CD4-positive, alpha-beta T cell treated with Interleukin-4 for 4 hours (primary cell): ENCODE data around the gene MSMB.
A peak's percentile ranks its signal among the peaks of the same experiment; 100 is the strongest.

ENCODE experiments used
- DNase-seq: peaks from one replicate; pipeline ENCODE4 v3.0.0-alpha.2; 2020

The MSMB gene

GRCh38 chr10:46031648-46032532, 14.2 kb downstream of the MSMB start:
- DNase-seq = no peak

- DNase-seq = peak; percentile 97
Observed at GRCh38 chr10:46030091-46030937, 15.8 kb downstream of the MSMB start, which contains the start of gene NCOA4. NCOA4 (minus strand) TSS chr10:46030623; CDS start chr10:46016680, 13,943 bp downstream.

GRCh38 chr10:46029461-46030030, 16.5 kb downstream of the MSMB start:
- no peak for DNase-seq

- peak; percentile 75 for DNase-seq
Observed at GRCh38 chr10:46028584-46029460, 17.2 kb downstream of the MSMB start.

GRCh38 chr10:46026106-46026505, 20.0 kb downstream of the MSMB start:
- no peak for DNase-seq

GRCh38 chr10:46025406-46025805, 20.7 kb downstream of the MSMB start:
- no peak for DNase-seq

- no peak for DNase-seq
Observed at GRCh38 chr10:46024948-46025347, 21.1 kb downstream of the MSMB start.

- peak; percentile 76 for DNase-seq
Observed at GRCh38 chr10:46022978-46023702, 22.9 kb downstream of the MSMB start.

- DNase-seq = no peak
Observed at GRCh38 chr10:46020344-46020657, 25.8 kb downstream of the MSMB start.

GRCh38 chr10:46019569-46020343, 26.3 kb downstream of the MSMB start:
- DNase-seq = peak; percentile 24

- no peak for DNase-seq
Observed at GRCh38 chr10:46019177-46019528, 26.9 kb downstream of the MSMB start.

- no peak for DNase-seq
Observed at GRCh38 chr10:46018453-46019176, 27.5 kb downstream of the MSMB start.

- no peak for DNase-seq
Observed at GRCh38 chr10:46017733-46018132, 28.3 kb downstream of the MSMB start.

- DNase-seq = no peak
Observed at GRCh38 chr10:46016811-46017210, 29.3 kb downstream of the MSMB start.

GRCh38 chr10:46016190-46016589, 29.9 kb downstream of the MSMB start:
- no peak for DNase-seq

- no peak for DNase-seq
Observed at GRCh38 chr10:46014683-46015405, 31.2 kb downstream of the MSMB start.

- DNase-seq = no peak
Observed at GRCh38 chr10:46014206-46014605, 31.9 kb downstream of the MSMB start.

- DNase-seq = no peak
Observed at GRCh38 chr10:46012746-46013145, 33.3 kb downstream of the MSMB start.

GRCh38 chr10:46006219-46006618, 39.9 kb downstream of the MSMB start:
- no peak for DNase-seq

GRCh38 chr10:46005383-46005782, 40.7 kb downstream of the MSMB start:
- no peak for DNase-seq
